Measurements from ENCODE around the gene AP1S1.
"Not testable (repeated sequence)": the region's sequence is repeated elsewhere in the genome, so short reads cannot be mapped to it uniquely, and the experiment has no call there.

Gene AP1S1

DNA sequence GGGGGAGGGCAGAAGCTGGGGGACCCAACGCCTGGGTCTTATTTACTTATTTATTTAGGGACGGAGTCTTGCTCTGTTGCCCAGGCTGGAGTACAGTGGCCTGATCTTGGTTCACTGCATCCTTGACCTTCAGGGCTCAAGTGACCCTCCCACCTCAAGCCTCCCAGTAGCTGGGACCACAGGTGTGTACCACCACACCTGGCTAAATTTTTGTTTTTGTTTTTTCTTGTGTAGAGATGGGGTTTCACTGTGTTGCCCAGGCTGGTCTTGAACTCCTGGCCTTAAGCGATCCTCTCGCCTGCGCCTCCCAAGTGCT, 48.3 kb downstream of the AP1S1 start:
- no peak for DNase-seq

DNA sequence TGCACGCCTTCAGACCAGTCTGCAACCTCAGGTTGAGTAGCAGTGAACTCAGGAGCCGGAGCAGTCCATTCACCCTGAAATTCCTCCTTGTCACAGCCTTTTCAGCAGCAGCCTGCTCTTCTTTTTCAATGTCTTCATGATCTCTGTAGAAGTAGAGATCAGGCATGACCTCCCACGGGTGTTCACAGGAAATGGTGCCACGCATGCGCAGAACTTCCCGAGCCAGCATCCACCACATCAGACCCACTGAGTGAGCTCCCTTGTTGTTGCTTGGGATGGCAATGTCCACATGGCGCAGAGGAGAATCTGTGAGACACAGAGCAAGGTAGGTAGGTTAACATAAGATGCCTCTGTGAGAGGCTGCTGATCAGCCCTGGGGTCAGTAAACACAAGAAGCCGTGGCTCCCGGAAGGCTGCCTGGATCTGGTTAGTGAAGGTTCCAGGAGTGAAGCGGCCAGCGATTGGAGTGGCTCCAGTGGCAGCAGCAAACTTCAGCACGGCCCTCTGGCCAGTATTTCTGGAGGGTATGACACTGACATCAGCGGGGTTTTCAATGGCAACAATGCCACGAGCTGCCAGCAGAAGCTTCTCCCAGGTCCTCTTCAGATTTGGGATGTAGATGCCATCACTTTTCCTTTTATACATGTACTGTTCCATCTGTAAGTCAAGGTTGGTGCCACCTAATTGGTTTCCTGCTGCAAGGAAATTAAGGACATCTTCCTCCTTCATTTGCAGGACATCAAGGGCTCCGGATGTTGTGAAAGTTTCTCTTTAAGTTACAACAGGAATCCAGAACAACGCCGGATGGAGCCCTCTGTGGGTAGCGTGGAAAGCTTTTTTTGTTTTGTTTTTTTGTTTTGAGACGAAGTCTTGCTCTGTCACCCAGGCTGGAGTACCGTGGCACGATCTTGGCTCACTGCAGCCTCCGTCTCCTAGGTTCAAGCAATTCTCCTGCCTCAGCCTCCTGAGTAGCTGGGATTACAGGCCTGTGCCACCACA, 49.8 kb downstream of the AP1S1 start:
- DNase-seq = not testable (repeated sequence)

- DNase-seq = no peak
These were observed 51.8 kb downstream of the AP1S1 start for GRCh38 chr7:101205901-101206664.

DNA sequence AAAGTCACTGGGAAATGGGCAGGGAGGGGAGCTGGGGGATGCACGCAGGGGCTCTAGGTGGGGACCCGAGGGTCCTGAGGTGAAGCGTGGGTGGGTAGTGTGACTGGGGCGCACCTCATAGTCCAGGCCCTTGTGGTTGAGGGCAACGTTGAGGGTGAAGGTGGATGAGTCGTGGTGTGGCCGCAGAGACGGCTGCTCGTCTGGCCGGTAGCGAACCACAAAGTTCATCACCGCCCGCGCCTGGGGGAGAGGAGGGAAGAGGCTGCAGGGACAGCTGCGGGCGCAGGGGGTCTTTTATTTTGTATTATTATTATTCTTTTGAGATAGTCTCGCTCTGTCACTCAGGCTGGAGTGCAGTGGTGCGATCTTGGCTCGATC, 52.4 kb downstream of the AP1S1 start:
- DNase-seq = no peak

- no peak for DNase-seq
These were observed 53.2 kb downstream of the AP1S1 start for GRCh38 chr7:101207459-101207858.

DNA sequence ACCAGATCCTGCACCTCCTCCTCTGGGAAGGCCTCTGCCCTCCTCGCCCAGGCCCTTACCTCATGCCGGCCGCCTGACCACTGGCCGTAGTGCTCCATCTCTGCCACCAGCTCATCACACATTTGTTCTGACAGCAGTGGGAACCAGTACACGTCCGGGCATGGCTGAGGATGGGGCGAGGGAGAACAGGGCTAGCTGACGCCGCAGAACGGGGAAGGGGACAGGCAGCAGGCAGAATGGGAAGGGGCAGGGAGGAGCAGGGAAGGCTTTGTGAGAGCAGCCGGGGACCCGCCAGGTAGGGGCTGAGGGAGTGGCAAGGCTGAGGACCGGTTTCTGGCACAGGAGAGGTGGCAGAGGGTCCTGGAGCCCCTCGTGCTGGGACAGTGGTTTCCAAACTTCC, 54.5 kb downstream of the AP1S1 start:
- no peak for DNase-seq

DNA sequence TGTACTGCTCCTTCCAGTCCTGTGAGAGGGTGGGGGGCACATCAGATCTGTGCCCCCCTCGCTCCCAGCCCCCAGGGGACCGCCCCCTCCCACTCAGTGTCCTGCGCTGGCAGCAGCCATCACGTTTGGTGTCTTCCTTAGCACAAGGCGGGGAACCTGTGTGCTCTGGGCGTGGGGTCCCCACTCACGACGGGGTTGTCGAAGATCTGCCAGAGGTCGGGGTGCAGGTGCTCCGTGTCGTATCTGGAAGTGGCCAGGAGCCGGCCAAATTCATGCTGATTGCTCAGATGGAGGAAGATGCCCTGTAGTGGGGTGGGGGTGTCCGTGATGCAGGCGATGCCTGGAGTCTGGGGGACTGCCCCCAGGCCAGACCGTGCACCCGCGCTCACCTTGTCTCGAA, 55.9 kb downstream of the AP1S1 start:
- no peak for DNase-seq

Data from activated CD4-positive, CD25-positive, alpha-beta regulatory T cell treated with anti-CD3 and anti-CD28 coated beads, Interleukin-2, amount 50 U/mL, for 72 hours (primary cell).